WERI-Rb-1 (cell line): ENCODE data around the gene KRT6C.

ENCODE experiments used
- DNase-seq: peaks from one replicate; pipeline ENCODE4 v3.0.0-alpha.2; 2020
- H3K27ac ChIP-seq: fragments of 250-450 bp; sonication (Bioruptor Pico); 2 replicates; pipeline ENCODE4 v1.5.1; 2020; ENCODE audit warnings: mild to moderate bottlenecking, moderate library complexity
- H3K27me3 ChIP-seq: fragments of 250-450 bp; sonication (Bioruptor Pico); 2 replicates; pipeline ENCODE4 v1.5.1; 2021; ENCODE audit warnings: mild to moderate bottlenecking, low read depth, moderate library complexity; ENCODE audit not compliant: insufficient read depth, severe bottlenecking
- H3K36me3 ChIP-seq: fragments of 250-450 bp; sonication (Bioruptor Pico); 2 replicates; pipeline ENCODE4 v1.5.1; 2020; ENCODE audit warnings: mild to moderate bottlenecking, moderate library complexity
- H3K4me3 ChIP-seq: 2 replicates; pipeline ENCODE4 v1.5.1; 2011; ENCODE audit warnings: low read depth, mild to moderate bottlenecking, control low read depth, low read length
- H3K9me3 ChIP-seq: fragments of 250-450 bp; sonication (Bioruptor Pico); 2 replicates; pipeline ENCODE4 v1.5.1; 2021; ENCODE audit warnings: mild to moderate bottlenecking, moderate library complexity; ENCODE audit not compliant: severe bottlenecking
- CTCF ChIP-seq: IDR thresholded peaks from 2 replicates; pipeline ENCODE4 v1.5.1; 2011; ENCODE audit warnings: low read depth, mild to moderate bottlenecking, control low read depth, inconsistent platforms, low read length

Gene KRT6C

GRCh38 chr12:52519387-52519703, 45.7 kb upstream of the KRT6C start:
- no peak overlapping the region for H3K27ac ChIP-seq
- no peak for DNase-seq
- no peaks in the 10 kb centered on the region for H3K36me3 ChIP-seq
- H3K9me3 ChIP-seq, result no peaks in the 10 kb centered on the region
- no peak for TF ChIP-seq CTCF
- H3K27me3 ChIP-seq, result peaks cover 95% of the 10 kb centered on the region
- no peak overlapping the region for H3K4me3 ChIP-seq

GRCh38 chr12:52518574-52519386, 45.2 kb upstream of the KRT6C start:
- no peak overlapping the region for H3K4me3 ChIP-seq
- peaks cover 95% of the 10 kb centered on the region for H3K27me3 ChIP-seq
- no peak for TF ChIP-seq CTCF
- no peak overlapping the region for H3K27ac ChIP-seq
- no peaks in the 10 kb centered on the region for H3K36me3 ChIP-seq
- DNase-seq, result no peak
- H3K9me3 ChIP-seq, result no peaks in the 10 kb centered on the region

- no peak overlapping the region for H3K27ac ChIP-seq
- no peaks in the 10 kb centered on the region for H3K36me3 ChIP-seq
- no peak for DNase-seq
- no peaks in the 10 kb centered on the region for H3K9me3 ChIP-seq
- no peak overlapping the region for H3K4me3 ChIP-seq
- no peak for TF ChIP-seq CTCF
- peaks cover 95% of the 10 kb centered on the region for H3K27me3 ChIP-seq
These were observed 44.3 kb upstream of the KRT6C start for GRCh38 chr12:52517888-52518287.

GRCh38 chr12:52517005-52517835, 43.6 kb upstream of the KRT6C start:
- DNase-seq, result no peak
- Histone ChIP-seq H3K27me3 (peaks cover 94% of the 10 kb centered on the region), H3K4me3 (no peak overlapping the region), H3K27ac (no peak overlapping the region), H3K36me3 (no peaks in the 10 kb centered on the region), H3K9me3 (no peaks in the 10 kb centered on the region)
- TF ChIP-seq CTCF, result no peak

GRCh38 chr12:52515927-52516831, 42.6 kb upstream of the KRT6C start:
- no peak for TF ChIP-seq CTCF
- H3K36me3 ChIP-seq, result no peaks in the 10 kb centered on the region
- H3K9me3 ChIP-seq, result peaks cover 4% of the 10 kb centered on the region
- DNase-seq, result no peak
- H3K4me3 ChIP-seq, result no peak overlapping the region
- no peak overlapping the region for H3K27ac ChIP-seq
- peaks cover 95% of the 10 kb centered on the region for H3K27me3 ChIP-seq
